Stimulated activated CD4-positive, alpha-beta T cell treated with anti-CD3 and anti-CD28 coated beads, Interleukin-1b, Interleukin-23, amount 100 ng/mL, for 4 hours (primary cell): ENCODE measurements around the gene RHOA.

Experiments
- DNase-seq, 2 donors: peaks; one replicate each; pipeline ENCODE4 v3.0.0-alpha.2; 2020; ENCODE audit warnings: low read depth in 2 of 2

RHOA gene

DNA sequence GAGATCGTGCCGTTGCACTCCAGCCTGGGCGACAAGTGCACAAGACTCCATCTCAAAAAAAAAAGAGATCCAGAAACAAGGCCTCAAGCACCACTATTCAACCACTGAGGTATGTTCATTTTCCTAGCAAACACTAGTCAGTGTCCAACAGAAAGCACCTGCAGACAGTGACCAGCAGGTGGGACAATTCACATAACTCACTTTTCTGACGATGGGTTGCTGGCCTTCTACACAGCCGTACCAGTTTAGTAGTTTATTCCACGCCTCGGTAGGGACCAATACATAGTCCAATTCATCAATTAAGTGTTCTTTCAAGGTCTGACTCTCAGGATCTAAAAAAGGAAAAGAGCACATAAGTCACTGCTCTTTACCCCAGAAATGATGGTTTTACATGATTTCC lies 84.3 kb downstream of the RHOA start:
- no peak for DNase-seq

GRCh38 chr3:49324768-49325167 lies 87.0 kb downstream of the RHOA start:
- DNase-seq = no peak

DNA sequence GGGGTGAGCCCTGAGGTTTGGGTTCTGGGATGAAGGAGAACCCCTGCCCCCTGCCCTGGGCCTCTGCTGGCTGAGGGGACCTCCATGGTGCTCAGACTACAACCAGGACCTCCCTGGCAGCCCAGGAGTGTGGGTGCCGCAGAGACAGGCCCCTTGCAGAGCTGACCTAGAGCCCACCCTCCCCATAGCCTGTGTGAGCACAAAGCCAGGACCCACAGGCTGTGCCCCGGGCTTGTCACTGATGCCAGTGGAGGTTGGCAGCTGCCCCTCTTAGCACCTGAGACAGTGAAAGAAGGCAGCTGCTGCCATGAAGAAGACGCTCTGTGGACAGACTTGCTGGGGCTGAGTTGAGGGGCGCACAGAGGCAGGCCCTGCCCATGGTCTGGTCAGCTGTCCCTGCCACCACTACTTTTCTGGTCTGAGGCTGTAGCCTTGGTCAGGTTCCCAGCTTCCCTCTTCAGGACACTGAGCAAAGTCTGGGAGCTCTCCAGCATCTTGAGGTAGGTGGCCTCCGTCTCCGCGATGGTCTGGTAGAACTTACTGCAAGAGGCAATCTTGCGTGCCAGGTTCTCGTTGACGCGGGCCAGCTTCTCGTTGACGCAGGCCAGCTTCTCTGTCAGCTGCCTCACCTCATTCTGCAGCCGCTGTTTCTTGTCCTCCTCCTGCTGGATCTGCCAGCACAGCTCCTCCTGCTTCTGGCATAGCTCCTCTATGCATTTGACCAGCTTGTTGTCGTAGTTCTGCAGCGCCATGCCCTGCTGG lies 94.9 kb downstream of the RHOA start:
- DNase-seq = no peak

DNA sequence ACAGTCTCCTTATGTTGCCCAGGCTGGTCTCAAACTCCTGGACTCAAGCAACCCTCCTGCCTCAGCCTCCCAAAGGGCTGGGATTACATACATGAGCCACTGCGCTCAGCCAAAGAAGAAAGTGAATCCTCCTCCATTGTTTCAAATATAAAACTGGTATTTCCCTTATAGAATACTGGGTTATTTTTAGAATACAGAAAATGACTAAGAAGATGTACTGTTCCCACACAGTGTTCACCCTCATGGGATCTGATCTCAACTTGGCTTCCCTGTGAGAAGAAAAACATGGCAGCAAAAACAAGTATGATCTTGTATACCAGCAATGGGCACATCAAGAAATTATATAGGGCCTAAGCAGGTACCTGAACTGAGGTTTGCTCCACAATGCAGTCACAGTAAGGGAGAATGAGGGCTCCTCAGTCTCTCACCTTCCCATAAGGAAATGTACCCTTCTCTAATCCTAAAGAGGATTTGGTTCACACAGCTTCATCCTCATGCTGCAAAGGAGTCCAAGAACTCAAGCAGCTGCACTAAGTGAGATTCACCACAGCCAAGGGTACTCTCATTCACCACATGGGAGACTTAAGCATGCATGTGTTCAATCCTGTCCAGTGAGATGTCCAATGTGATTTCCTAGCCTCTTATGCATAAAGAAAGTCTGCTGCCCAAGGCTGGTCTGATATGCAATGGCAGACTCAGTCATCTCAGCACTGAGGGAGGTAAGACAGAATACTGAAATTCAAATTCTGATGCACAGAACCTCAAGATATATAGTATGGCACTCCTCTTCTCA lies 97.7 kb downstream of the RHOA start:
- DNase-seq = no peak

DNA sequence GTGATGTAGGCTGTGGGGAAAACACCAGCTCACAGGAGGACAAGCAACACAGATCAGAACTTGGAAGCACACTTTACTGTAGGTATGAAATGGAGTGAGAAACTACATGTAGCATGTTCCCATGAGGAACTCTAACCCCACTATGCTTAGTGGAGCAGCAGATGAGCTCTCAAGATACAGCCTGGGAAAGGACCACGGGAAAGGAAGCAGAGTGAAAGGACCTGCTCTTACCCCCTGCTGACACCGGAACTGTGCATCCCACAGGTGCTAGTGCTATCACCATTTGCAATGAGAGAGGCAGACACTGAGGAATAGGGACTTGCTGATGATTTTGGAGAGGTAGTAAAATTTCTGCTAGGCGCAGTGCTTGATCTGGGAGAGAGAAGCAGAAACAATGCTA lies 100.5 kb downstream of the RHOA start:
- no peak for DNase-seq

DNA sequence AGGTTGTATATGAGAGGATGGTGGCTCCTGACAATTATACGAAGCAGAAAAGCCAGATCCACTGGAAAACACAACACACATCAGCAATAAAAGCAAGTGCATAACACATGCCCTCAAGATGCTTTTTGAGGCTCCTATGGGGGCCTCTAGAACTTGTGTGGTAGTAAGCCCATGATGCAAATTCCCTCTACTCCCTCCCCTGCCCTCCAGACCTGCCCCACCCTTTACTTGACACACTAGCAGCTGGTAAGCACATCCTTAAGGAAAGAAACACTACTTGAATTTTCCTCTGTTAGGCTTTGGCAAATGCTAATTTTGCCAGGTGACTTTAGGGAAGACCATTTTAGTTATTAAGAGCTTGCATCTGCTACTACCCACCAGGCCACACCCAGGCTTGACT lies 101.1 kb downstream of the RHOA start:
- DNase-seq = no peak
